Stimulated activated memory B cell treated with anti-CD40 and anti-IgM and Interleukin-4, amounts not matched to agents 10 μg/mL and 1 μg/mL and 100 μg/mL, for 72 hours (primary cell): ENCODE data around the gene NTM.

Source experiments
- ATAC-seq: fragments of 150-1000 bp; cut with Tn5 transposase; 2 replicates; pipeline ENCODE4 v1.10.0; 2021
- H3K27ac Mint-ChIP-seq: one replicate; pipeline ENCODE4 v1.8.0; 2022; ENCODE audit warnings: mild to moderate bottlenecking, mixed read lengths
- H3K27me3 Mint-ChIP-seq: one replicate; pipeline ENCODE4 v1.8.0; 2022; ENCODE audit warnings: mixed read lengths
- H3K36me3 Mint-ChIP-seq: one replicate; pipeline ENCODE4 v1.8.0; 2022; ENCODE audit warnings: mixed read lengths
- H3K4me1 Mint-ChIP-seq: one replicate; pipeline ENCODE4 v1.8.0; 2022; ENCODE audit warnings: mixed read lengths
- H3K4me3 Mint-ChIP-seq: one replicate; pipeline ENCODE4 v1.8.0; 2022; ENCODE audit warnings: mild to moderate bottlenecking, moderate library complexity, mixed read lengths
- H3K9me3 Mint-ChIP-seq: one replicate; pipeline ENCODE4 v1.8.0; 2022; ENCODE audit warnings: mixed read lengths

Gene NTM

DNA sequence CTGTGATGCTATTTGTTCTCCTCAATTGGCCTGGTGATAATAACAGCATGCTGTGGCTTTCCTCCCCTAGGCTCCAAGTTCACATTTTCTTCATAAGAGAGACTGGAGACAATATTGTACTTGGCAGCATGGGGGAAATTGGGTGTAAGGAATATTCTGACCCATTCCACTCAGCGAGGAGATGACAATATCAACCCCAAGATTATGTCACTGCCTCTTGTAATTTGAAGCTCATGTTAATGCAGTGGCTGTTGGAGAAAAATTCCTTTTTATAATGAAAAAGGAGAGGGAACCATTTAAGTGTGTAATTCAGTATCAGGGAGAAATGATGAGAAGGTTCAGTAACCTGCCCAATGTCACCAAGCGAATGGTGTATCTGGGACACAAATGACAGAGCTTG is 665.8 kb downstream of the NTM start:
- peaks cover 9% of the 10 kb centered on the region for H3K27me3 Mint-ChIP-seq
- H3K9me3 Mint-ChIP-seq: peaks cover 11% of the 10 kb centered on the region
- no peak overlapping the region for H3K4me3 Mint-ChIP-seq
- H3K36me3 Mint-ChIP-seq: no peaks in the 10 kb centered on the region
- H3K4me1 Mint-ChIP-seq: no peaks in the 10 kb centered on the region
- no peak for ATAC-seq
- no peak overlapping the region for H3K27ac Mint-ChIP-seq

DNA sequence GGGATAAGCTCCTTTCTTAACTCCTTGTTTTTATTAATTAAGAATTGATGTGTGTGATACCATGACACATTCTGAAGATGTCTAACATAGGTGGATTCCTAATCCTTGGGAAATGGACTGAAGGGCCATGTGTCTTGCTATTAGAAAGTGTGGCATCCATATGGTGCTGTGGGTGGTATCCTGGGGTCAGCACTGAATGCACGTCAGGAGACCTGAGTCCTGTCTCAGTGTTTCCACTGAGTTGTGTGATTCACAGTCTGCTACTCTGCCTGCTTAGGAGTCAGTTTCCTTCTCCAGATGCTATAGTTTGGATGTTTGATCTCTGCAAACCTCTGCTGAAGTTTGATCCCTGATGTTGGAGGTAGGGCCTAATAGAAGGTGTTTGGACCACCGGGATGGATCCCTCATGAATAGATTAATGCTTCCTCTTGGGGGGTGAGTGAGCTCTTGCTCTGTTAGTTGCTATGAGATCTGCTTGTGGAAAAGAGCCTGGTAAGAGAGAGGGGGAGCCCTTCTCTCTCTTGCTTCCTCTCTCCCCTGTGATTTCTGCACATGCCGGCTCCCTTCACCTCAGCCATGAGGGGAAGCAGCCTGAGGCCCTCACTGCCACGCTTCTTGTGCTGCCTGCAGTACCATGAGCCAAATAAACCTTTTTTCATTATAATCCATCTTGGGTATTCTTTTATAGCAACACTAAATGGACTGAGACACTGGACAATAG is 666.5 kb downstream of the NTM start:
- ATAC-seq: no peak
- Mint-ChIP-seq H3K36me3 (no peaks in the 10 kb centered on the region), H3K27ac (no peak overlapping the region), H3K9me3 (peaks cover 11% of the 10 kb centered on the region), H3K4me3 (no peak overlapping the region), H3K27me3 (peaks cover 9% of the 10 kb centered on the region), H3K4me1 (no peaks in the 10 kb centered on the region)

DNA sequence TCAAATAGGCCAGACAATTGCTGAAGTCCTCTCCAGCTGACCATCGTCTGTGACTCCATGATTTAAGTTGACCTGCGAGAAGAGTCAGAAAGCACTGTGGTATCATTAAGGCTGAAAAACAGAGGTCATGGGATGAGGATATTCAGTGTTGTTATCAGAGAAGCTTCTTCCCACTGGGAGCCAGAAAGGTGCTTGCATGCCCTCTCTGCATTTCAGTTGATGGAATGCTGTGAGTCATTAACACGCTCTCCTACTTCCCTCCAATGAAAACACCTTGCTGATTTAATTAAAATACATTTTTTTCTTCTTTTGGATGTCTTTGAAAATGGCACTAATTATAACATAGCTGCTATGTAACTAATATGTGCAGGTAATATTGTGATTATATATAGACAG is 667.0 kb downstream of the NTM start:
- H3K4me1 Mint-ChIP-seq: no peaks in the 10 kb centered on the region
- no peak overlapping the region for H3K4me3 Mint-ChIP-seq
- H3K9me3 Mint-ChIP-seq: peaks cover 11% of the 10 kb centered on the region
- no peaks in the 10 kb centered on the region for H3K36me3 Mint-ChIP-seq
- no peak for ATAC-seq
- H3K27ac Mint-ChIP-seq: no peak overlapping the region
- H3K27me3 Mint-ChIP-seq: peaks cover 9% of the 10 kb centered on the region

DNA sequence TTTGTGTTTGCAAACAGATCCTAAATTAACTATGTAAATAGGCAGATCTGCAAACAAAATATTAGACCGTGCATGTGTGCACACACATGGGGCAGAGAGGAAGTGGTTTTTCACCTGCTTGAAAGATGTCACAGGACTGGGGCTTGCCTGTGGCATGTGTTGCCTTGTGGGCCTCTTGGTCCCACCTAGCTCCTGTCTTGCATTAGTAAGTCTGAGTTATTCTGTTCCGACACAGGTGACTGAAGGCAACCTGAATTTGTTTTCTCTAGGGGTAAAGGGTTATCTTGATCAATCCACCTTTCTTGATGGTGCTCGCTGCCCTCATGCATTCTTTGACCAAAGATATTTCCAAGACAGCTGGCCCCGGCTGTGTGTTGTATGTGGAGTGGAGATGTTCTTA is 667.5 kb downstream of the NTM start:
- H3K4me1 Mint-ChIP-seq: no peaks in the 10 kb centered on the region
- H3K27ac Mint-ChIP-seq: no peak overlapping the region
- H3K4me3 Mint-ChIP-seq: no peak overlapping the region
- H3K9me3 Mint-ChIP-seq: peaks cover 11% of the 10 kb centered on the region
- ATAC-seq: no peak
- H3K27me3 Mint-ChIP-seq: peaks cover 9% of the 10 kb centered on the region
- no peaks in the 10 kb centered on the region for H3K36me3 Mint-ChIP-seq

DNA sequence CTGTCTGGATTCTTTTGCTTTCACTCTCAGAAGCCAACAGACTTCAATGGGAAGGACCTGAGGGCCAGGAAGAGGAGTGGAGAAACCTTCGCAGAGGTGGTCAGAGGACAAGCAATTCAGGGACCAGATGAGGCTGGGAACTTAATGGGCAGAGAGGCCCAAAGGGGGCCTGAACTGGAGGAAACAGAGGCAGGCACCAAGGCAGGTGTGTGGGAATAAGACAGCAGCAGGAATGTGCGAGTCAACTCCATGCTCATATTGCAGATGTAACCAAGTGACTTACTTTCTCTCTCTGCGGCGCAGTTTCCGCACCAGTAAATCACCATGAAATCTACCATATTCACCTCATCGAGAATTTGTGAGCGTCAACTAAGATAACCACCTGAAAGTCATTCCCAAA is 669.1 kb downstream of the NTM start:
- H3K27ac Mint-ChIP-seq: no peak overlapping the region
- ATAC-seq: no peak
- no peak overlapping the region for H3K4me3 Mint-ChIP-seq
- H3K4me1 Mint-ChIP-seq: no peaks in the 10 kb centered on the region
- peaks cover 15% of the 10 kb centered on the region for H3K9me3 Mint-ChIP-seq
- H3K27me3 Mint-ChIP-seq: peaks cover 9% of the 10 kb centered on the region
- no peaks in the 10 kb centered on the region for H3K36me3 Mint-ChIP-seq

DNA sequence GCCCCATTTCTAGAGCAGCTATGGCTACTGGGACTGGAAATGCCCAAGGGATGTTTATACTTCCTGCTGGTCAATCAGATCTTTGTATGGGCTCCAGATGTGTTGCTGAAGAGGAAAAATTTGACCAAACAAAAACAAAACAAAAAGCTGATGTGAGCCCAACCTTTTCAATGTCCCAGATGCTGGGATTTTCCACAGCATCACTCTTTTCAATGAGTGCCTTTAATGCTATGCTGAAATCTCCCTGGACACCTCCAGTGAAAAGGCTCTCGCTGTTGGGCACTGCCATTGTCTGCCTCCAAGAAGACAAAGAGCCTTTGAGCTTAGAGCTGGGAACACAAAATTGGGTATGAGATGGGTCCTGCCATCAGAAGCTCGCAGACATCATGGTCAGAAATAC is 671.9 kb downstream of the NTM start:
- no peaks in the 10 kb centered on the region for H3K36me3 Mint-ChIP-seq
- H3K4me1 Mint-ChIP-seq: no peaks in the 10 kb centered on the region
- no peak overlapping the region for H3K27ac Mint-ChIP-seq
- ATAC-seq: no peak
- peaks cover 9% of the 10 kb centered on the region for H3K27me3 Mint-ChIP-seq
- no peak overlapping the region for H3K4me3 Mint-ChIP-seq
- H3K9me3 Mint-ChIP-seq: peaks cover 17% of the 10 kb centered on the region

DNA sequence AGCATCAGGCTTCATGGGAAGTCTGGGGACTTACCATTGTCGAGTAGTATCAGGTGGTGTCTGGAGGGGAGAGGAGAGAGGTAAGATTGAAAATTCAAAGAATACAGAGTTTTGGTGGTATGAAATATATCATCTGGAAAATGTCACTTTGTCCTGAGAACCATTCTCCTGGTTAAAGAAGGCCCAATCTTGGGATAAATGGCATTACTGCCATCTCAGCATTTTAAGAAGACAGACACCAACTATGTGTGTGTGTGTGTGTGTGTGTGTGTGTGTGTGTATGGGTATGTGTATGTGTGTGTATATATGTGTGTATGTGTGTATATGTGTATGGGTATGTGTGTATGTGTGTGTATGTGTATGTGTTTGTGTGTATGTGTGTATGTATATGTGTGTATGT is 673.3 kb downstream of the NTM start:
- H3K36me3 Mint-ChIP-seq: no peaks in the 10 kb centered on the region
- H3K27me3 Mint-ChIP-seq: peaks cover 7% of the 10 kb centered on the region
- no peaks in the 10 kb centered on the region for H3K4me1 Mint-ChIP-seq
- H3K9me3 Mint-ChIP-seq: peaks cover 14% of the 10 kb centered on the region
- no peak for ATAC-seq
- no peak overlapping the region for H3K4me3 Mint-ChIP-seq
- no peak overlapping the region for H3K27ac Mint-ChIP-seq

DNA sequence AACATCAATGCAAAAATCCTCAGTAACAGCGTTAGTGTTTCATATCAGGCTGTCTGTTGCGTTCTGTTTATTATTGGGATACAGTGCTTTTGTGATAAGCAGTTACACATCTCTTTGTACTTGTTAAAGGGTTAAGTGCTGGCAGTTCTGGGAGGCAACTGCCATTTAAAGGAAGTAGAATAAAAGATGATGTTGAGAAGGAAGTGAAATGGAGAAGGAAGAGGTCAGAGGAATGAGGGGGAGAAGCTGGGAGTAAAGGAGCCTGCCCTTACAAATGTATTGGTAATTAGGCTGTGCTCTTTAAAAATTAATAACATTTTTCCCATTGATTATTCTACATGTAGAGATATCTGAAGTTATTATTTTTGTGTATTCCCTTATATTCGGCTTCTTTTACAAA is 674.7 kb downstream of the NTM start:
- no peaks in the 10 kb centered on the region for H3K36me3 Mint-ChIP-seq
- H3K4me3 Mint-ChIP-seq: no peak overlapping the region
- no peak overlapping the region for H3K27ac Mint-ChIP-seq
- peaks cover 9% of the 10 kb centered on the region for H3K9me3 Mint-ChIP-seq
- H3K4me1 Mint-ChIP-seq: no peaks in the 10 kb centered on the region
- no peak for ATAC-seq
- H3K27me3 Mint-ChIP-seq: no peaks in the 10 kb centered on the region

DNA sequence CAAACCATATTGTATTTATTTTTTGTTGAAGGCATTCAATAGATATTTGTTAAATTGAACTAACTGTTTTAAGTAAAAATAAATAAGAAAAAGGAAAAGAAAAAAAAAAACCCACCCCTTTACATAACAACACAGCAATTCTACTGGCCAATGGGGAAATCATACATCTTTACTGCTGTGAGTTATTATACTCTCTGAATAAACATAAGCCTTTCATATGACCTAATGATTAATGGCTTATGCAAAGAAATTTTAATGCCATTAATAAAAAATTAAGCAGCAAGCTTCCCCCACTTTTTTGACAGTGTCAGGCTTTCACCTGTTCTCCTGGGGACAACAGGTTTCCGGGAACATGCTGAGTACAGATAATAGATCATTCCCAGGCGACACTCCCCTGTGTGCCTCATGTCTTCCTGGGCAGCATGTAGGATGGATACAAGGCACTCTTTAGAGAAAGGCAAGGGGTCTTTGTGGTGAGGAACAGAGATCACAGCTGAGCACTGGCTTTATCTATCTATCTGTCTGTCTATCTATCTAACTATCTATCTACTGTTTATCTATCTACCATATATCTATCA is 676.0 kb downstream of the NTM start:
- Mint-ChIP-seq H3K36me3 (no peaks in the 10 kb centered on the region), H3K4me3 (no peak overlapping the region), H3K9me3 (peaks cover 6% of the 10 kb centered on the region), H3K27ac (no peak overlapping the region), H3K4me1 (no peaks in the 10 kb centered on the region), H3K27me3 (no peaks in the 10 kb centered on the region)
- ATAC-seq: no peak

DNA sequence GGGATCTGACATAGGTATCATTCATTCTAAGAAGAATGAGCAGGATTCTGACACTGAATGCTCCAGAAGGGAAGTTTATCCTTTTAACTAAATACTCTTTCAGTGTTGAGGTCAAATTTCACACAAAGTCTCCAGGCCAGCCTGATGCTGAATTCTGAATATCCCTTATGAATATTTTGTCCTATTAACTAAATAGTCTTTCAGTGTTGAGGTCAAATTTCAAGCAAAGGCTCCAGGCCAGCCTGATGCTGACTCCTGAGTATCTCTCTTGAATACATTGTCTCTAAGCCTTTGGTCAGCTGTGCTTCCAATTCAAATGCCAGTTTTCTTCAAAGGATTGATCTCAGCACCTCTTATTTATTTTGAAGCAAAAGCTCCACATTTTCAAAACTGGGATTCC is 676.8 kb downstream of the NTM start:
- Mint-ChIP-seq H3K4me1 (no peaks in the 10 kb centered on the region), H3K9me3 (peaks cover 6% of the 10 kb centered on the region)

DNA sequence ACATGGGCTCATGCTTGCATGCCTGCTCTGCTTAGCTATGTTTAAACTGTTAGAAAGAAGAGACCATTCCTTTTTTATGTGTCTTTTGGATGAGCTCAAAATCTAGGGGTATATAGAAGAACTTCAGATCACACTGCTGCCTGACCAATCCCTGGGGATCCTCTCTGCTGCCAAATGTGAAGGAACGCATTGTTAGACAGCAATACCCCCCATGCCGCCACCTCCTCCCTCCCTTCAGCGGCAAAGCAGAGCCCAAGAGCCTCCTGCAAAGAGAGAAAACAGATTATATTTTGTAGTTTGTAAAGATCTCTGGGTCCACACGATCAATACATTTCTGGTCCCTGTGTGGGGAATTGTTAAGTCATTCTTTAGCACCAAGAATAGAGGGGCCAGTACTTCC is 677.6 kb downstream of the NTM start:
- H3K4me3 Mint-ChIP-seq: no peak overlapping the region
- no peaks in the 10 kb centered on the region for H3K27me3 Mint-ChIP-seq
- no peak for ATAC-seq
- no peaks in the 10 kb centered on the region for H3K4me1 Mint-ChIP-seq
- H3K27ac Mint-ChIP-seq: no peak overlapping the region
- no peaks in the 10 kb centered on the region for H3K36me3 Mint-ChIP-seq
- H3K9me3 Mint-ChIP-seq: peaks cover 6% of the 10 kb centered on the region

More for the DNA sequence above, 676.8 kb downstream of the NTM start:
- H3K36me3 Mint-ChIP-seq: no peaks in the 10 kb centered on the region
- H3K27me3 Mint-ChIP-seq: no peaks in the 10 kb centered on the region
- no peak overlapping the region for H3K27ac Mint-ChIP-seq
- ATAC-seq: no peak
- no peak overlapping the region for H3K4me3 Mint-ChIP-seq

DNA sequence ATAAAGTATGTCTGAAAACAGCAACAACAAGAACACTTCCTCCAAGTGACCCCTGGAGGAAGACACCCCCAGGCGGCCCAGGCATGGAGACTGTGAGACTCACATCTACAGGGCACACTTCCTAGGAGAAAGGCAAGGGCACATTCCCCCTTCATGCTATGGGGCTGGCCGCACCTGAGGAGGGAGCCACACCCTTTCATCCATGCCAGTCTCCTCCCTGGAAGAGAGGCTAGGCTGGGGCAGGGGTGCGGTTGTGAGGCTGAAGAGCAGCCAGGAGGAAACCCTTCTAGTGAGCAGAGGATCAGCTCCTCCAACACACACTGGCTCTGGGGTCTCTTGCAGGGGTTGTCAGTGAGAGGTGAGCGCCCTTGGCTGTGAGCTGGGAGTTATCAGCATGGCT is 678.8 kb downstream of the NTM start:
- no peak overlapping the region for H3K27ac Mint-ChIP-seq
- no peaks in the 10 kb centered on the region for H3K27me3 Mint-ChIP-seq
- no peak overlapping the region for H3K4me3 Mint-ChIP-seq
- H3K36me3 Mint-ChIP-seq: no peaks in the 10 kb centered on the region
- peaks cover 2% of the 10 kb centered on the region for H3K9me3 Mint-ChIP-seq
- no peaks in the 10 kb centered on the region for H3K4me1 Mint-ChIP-seq
- no peak for ATAC-seq

DNA sequence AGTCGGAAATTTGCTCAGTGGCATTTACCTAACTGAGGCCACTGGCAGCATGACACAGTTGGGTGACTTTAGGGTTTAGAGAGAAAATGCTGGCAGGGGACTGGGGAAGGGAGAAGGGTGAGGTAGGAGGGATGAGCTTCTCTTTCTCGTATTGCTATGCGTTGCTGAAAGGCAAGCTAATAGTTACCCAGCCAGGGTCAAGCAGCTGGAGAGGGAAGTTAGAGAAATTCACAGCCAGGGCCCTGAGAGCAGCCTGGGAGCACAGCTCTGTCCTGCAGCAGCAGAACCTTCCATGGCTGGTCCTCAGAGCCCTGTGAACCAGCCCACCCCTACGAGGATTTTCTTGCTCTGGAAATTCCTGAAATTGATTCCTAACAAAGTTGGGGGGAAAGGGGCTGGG is 679.6 kb downstream of the NTM start:
- Mint-ChIP-seq H3K9me3 (peaks cover 4% of the 10 kb centered on the region), H3K27me3 (no peaks in the 10 kb centered on the region), H3K36me3 (no peaks in the 10 kb centered on the region), H3K27ac (no peak overlapping the region), H3K4me1 (no peaks in the 10 kb centered on the region), H3K4me3 (no peak overlapping the region)
- ATAC-seq: no peak

DNA sequence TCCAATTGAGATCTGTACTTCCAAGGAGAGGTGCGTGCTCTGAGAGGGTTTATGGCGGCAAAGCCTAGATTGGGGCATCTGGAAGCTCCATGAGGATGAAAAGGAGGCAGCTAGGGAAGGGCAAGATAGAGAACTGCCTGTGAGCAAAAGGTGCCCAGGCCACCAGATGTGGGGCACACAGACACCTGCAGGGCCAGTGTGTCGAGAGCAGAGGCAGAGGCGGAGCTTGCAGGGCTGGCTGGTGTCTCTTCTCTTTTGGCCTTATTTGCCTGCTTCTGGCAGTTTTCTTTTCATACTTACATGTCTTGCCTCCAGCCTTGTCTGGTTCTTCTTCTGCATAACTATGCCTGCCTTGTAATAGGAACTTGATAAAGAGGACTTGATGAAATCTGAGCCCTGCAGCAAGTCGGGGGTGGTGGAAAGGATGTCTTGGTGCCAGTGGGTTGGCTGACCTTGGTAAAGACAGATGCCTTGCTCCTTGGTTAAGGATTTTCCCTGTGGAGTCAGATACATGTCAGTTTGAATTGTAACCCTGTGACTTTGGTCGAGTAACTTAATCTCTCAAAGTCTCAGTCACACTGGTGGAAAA is 680.3 kb downstream of the NTM start:
- Mint-ChIP-seq H3K27ac (no peak overlapping the region), H3K4me3 (no peak overlapping the region), H3K36me3 (no peaks in the 10 kb centered on the region), H3K9me3 (peaks cover 3% of the 10 kb centered on the region), H3K4me1 (no peaks in the 10 kb centered on the region), H3K27me3 (no peaks in the 10 kb centered on the region)
- ATAC-seq: no peak

DNA sequence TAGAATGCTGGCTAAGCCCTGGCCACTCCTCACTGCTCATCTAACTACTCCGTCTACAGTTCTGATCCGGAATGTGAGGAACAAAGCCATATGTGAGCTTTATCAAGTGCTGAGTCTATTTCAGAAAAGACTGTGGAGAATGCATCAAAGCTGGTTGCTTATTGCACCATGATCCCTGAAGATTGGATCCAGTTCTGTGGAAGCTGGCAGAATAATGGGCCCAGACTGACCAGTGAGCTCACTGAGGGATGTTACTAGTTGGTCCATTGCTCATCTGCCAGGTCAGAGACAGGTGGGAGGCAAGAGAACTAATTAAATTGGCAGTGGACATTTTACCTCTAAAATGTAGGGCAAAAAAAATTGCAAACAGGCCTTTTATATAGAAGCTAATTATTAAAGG is 681.3 kb downstream of the NTM start:
- Mint-ChIP-seq H3K36me3 (no peaks in the 10 kb centered on the region), H3K9me3 (peaks cover 3% of the 10 kb centered on the region), H3K27me3 (no peaks in the 10 kb centered on the region), H3K4me3 (no peak overlapping the region), H3K27ac (no peak overlapping the region), H3K4me1 (no peaks in the 10 kb centered on the region)
- ATAC-seq: no peak

DNA sequence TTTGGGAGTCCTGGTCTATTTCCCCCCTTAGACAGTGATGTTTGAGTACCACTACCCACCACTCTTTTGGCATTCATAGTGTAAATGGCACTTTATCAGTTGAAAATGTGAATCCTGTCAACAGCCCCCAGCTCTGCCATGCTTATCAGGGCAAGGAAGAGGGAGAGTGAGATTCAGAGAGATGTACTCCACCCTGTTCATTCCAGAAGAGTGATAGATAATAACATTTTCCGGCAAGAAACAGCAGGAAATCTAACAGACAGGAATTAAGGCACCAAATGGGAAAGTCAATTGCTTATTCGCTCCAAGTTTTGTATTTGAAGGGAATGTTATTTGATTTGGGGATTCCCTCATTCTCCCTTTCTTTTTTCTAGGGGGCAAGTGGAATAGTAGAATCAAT is 681.9 kb downstream of the NTM start:
- H3K36me3 Mint-ChIP-seq: no peaks in the 10 kb centered on the region
- H3K4me3 Mint-ChIP-seq: no peak overlapping the region
- no peaks in the 10 kb centered on the region for H3K4me1 Mint-ChIP-seq
- no peak overlapping the region for H3K27ac Mint-ChIP-seq
- peaks cover 3% of the 10 kb centered on the region for H3K9me3 Mint-ChIP-seq
- no peak for ATAC-seq
- no peaks in the 10 kb centered on the region for H3K27me3 Mint-ChIP-seq
